B cell (primary cell): Measurements from ENCODE around the gene FSD1. TPM values are rescaled to one million over a fixed set of nuclear protein-coding genes. Genes with fewer than 3 reads are reported as not detected.

Source experiments
- ATAC-seq: fragments of 200-7000 bp; cut with Tn5 transposase; one replicate; pipeline ENCODE4 v1.10.0; 2021; ENCODE audit warnings: low read depth, mild to moderate bottlenecking, moderate number of reproducible peaks, moderate library complexity
- CTCF ChIA-PET: fragments of 350-600 bp; sonication (Branson Sonifier 250); formaldehyde crosslinking; loops from one replicate; lab custom pipeline; 2021; ENCODE audit warnings: antibody characterized with exemption, inconsistent platforms; lab: Charles Lee
- POLR2A ChIA-PET: fragments of 350-600 bp; sonication (Branson Sonifier 250); formaldehyde crosslinking; loops from one replicate; lab custom pipeline; 2021; ENCODE audit warnings: antibody characterized with exemption; lab: Charles Lee
- DNase-seq: peaks from one replicate; pipeline ENCODE4 v3.0.0; 2013
- H2AFZ ChIP-seq: 2 replicates; pipeline ENCODE4 v1.6.1; 2012; ENCODE audit warnings: mild to moderate bottlenecking, low read depth, low read length; ENCODE audit not compliant: insufficient read depth, poor library complexity, severe bottlenecking
- H3K27ac ChIP-seq, 2 donors: 1 replicate in 1 of 2; 2 replicates in 1 of 2; pipeline ENCODE4 v1.5.1; 2012 to 2013; ENCODE audit warnings: low read length in 2 of 2, mild to moderate bottlenecking in 2 of 2, moderate library complexity in 1 of 2
- H3K27me3 ChIP-seq, 4 experiments: fragments of 200-600 bp in 1 of 4; sonication (generic) in 1 of 4; replicated peaks in 1 of 4; 1 replicate in 2 of 4; 2 replicates in 2 of 4; pipeline versions ENCODE4 v1.6.1 to v1.7.0; 2013 to 2016; ENCODE audit warnings: low read length in 3 of 4, mild to moderate bottlenecking in 2 of 4, mixed read lengths in 1 of 4, moderate library complexity in 1 of 4; ENCODE audit not compliant: insufficient read depth in 4 of 4, control insufficient read depth in 3 of 4; ENCODE audit errors: control extremely low read depth in 1 of 4
- H3K36me3 ChIP-seq, 2 experiments: replicated peaks in 1 of 2; 1 replicate in 1 of 2; 2 replicates in 1 of 2; pipeline versions ENCODE4 v1.6.1 to v1.7.1; 2013; ENCODE audit warnings: low read length in 1 of 2; ENCODE audit not compliant: insufficient read depth in 2 of 2, control insufficient read depth in 1 of 2; ENCODE audit errors: control extremely low read depth in 1 of 2, extremely low read depth in 1 of 2
- H3K4me1 ChIP-seq, 2 donors: fragments of 200-600 bp in 1 of 2; sonication (generic) in 1 of 2; 1 replicate in 1 of 2; 2 replicates in 1 of 2; pipeline versions ENCODE4 v1.5.1 to v1.6.1; 2013 to 2017; ENCODE audit warnings: low read length in 2 of 2; ENCODE audit not compliant: control insufficient read depth in 2 of 2, insufficient read depth in 2 of 2
- H3K4me2 ChIP-seq: replicated peaks from 2 replicates; pipeline ENCODE3; 2012; ENCODE audit warnings: mild to moderate bottlenecking, low read depth, low read length; ENCODE audit not compliant: poor library complexity, severe bottlenecking
- H3K4me3 ChIP-seq, 5 experiments: fragments of 200-600 bp in 1 of 5; sonication (generic) in 1 of 5; 1 replicate in 3 of 5; 2 replicates in 2 of 5; pipeline versions ENCODE4 v1.5.1 to v1.7.0; 2011 to 2016; ENCODE audit warnings: low read length in 4 of 5, mild to moderate bottlenecking in 4 of 5, low read depth in 2 of 5, control low read depth in 1 of 5, moderate library complexity in 1 of 5; ENCODE audit not compliant: insufficient read depth in 1 of 5; ENCODE audit errors: control extremely low read depth in 1 of 5, extremely low read depth in 1 of 5
- H3K79me2 ChIP-seq: fragments of 200-600 bp; sonication (generic); one replicate; pipeline ENCODE4 v1.6.0; 2016; ENCODE audit warnings: low read length; ENCODE audit not compliant: control insufficient read depth, insufficient read depth
- H3K9ac ChIP-seq: fragments of 200-600 bp; sonication (generic); 2 replicates; pipeline ENCODE4 v1.6.1; 2017; ENCODE audit warnings: mild to moderate bottlenecking, low read length, moderate library complexity
- H3K9me3 ChIP-seq, 3 donors: one replicate each; pipeline versions ENCODE4 v1.6.1 to v1.7.1; 2013; ENCODE audit warnings: low read length in 2 of 3; ENCODE audit not compliant: control insufficient read depth in 2 of 3, insufficient read depth in 1 of 3; ENCODE audit errors: control extremely low read depth in 1 of 3
- H4K20me1 ChIP-seq: 2 replicates; pipeline ENCODE4 v1.6.0; 2012; ENCODE audit warnings: mild to moderate bottlenecking, low read length; ENCODE audit not compliant: insufficient read depth, control insufficient read depth, poor library complexity, severe bottlenecking
- H3K27ac Mint-ChIP-seq: one replicate; pipeline ENCODE4 v1.8.0; 2021; ENCODE audit warnings: mixed read lengths
- H3K27me3 Mint-ChIP-seq: one replicate; pipeline ENCODE4 v1.8.0; 2021; ENCODE audit warnings: mixed read lengths
- H3K4me1 Mint-ChIP-seq: one replicate; pipeline ENCODE4 v1.8.0; 2021; ENCODE audit warnings: mixed read lengths
- H3K4me3 Mint-ChIP-seq: one replicate; pipeline ENCODE4 v1.8.0; 2021; ENCODE audit warnings: mixed read lengths
- H3K9me3 Mint-ChIP-seq: one replicate; pipeline ENCODE4 v1.8.0; 2022; ENCODE audit warnings: mixed read lengths; ENCODE audit not compliant: insufficient read depth
- CTCF ChIP-seq: fragments of 200-600 bp; IDR thresholded peaks from one replicate; pipeline ENCODE4 v1.8.0; 2022; ENCODE audit warnings: antibody characterized with exemption, mild to moderate bottlenecking
- EZH2 ChIP-seq: IDR thresholded peaks from 2 replicates; pipeline ENCODE4 v1.6.1; 2012; ENCODE audit warnings: borderline replicate concordance, low read depth, mild to moderate bottlenecking, moderate library complexity, low read length; ENCODE audit not compliant: insufficient read depth, poor library complexity, severe bottlenecking
- WGBS: methylation state at CpG from one replicate; pipeline ENCODE4 v1.1.5; 2013; ENCODE audit warnings: missing lambda C conversion rate; ENCODE audit not compliant: insufficient coverage; 5-methylcytosine and 5-hydroxymethylcytosine counted together
- intact Hi-C: fragments of 100-400 bp; cut with micrococcal nuclease; formaldehyde crosslinking; loops from one replicate; pipeline ENCODE4 v1.10.0; 2022
- polyA plus RNA-seq: library from polyadenylated mRNA; depleted of rRNA; stranded (reverse); fragments of >200 nt; gene quantifications from 2 replicates; pipeline ENCODE4 v1.2.3, GENCODE V29; 2012
- total RNA-seq, 2 donors: library from RNA; stranded (reverse); fragments of 120-200 nt in 1 of 2; gene quantifications; 1 replicate in 1 of 2; 2 replicates in 1 of 2; pipeline versions ENCODE4 v1.2.3 to v1.2.4, GENCODE V29; 2013 to 2022

Gene FSD1
- total and polyA plus RNA-seq, 2 donors (not counting 1 experiment from before 2014, with no cell fraction given), result 2.7 to 2.8 TPM

- intact Hi-C loops, result loop anchor here (2.0 kb wide), 1 partner anchor 16 kb away; no protein-coding TSS in a partner anchor
- ChIA-PET CTCF (interaction anchor here (0.9 to 1.9 kb wide), 6 partner anchors 10 to 109 kb away, joined by 3 to 5 read pairs (median 4); partner anchors contain the start of gene SH3GL1), POLR2A (interaction anchor here (0.5 to 1.4 kb wide), 4 partner anchors 10 to 124 kb away, joined by 3 read pairs; partner anchors contain the start of gene SH3GL1)
- Histone ChIP-seq H3K9ac (no peak overlapping the region), H3K4me1 (peaks cover under 1 to 7% of the 10 kb centered on the region in 2 donors), H2AFZ (no peak overlapping the region), H3K36me3 (peaks cover 0 to 61% of the 10 kb centered on the region in 2 experiments), H3K4me2 (no peak overlapping the region), H3K9me3 (no peaks in the 10 kb centered on the region), H3K27me3 (no peaks in the 10 kb centered on the region), H4K20me1 (no peaks in the 10 kb centered on the region), H3K79me2 (no peaks in the 10 kb centered on the region), H3K4me3 (no peak overlapping the region), H3K27ac (no peak overlapping the region)
- Mint-ChIP-seq H3K9me3 (no peaks in the 10 kb centered on the region), H3K27me3 (no peaks in the 10 kb centered on the region), H3K4me1 (peaks cover 5% of the 10 kb centered on the region), H3K27ac (no peak overlapping the region), H3K4me3 (no peak overlapping the region)
- TF ChIP-seq EZH2, result no peak
- DNase-seq (peak; percentile 48), ATAC-seq (no peak)
- 90% methylated on average over 22 of the region's 22 CpGs for WGBS
Observed at GRCh38 chr19:4362831-4363545, 58.6 kb downstream of the FSD1 start.

GRCh38 chr19:4363571-4364304 lies 59.3 kb downstream of the FSD1 start:
- Histone ChIP-seq H3K27ac (no peak overlapping the region), H3K79me2 (no peaks in the 10 kb centered on the region), H3K4me2 (no peak overlapping the region), H3K9ac (no peak overlapping the region), H3K4me1 (peaks cover 8 to 15% of the 10 kb centered on the region in 2 donors), H4K20me1 (no peaks in the 10 kb centered on the region), H3K27me3 (no peaks in the 10 kb centered on the region), H3K4me3 (no peak overlapping the region), H3K9me3 (no peaks in the 10 kb centered on the region), H3K36me3 (peaks cover 0 to 59% of the 10 kb centered on the region in 2 experiments), H2AFZ (no peak overlapping the region)
- intact Hi-C loops, result loop anchor here (2.0 kb wide), 1 partner anchor 15 kb away; no protein-coding TSS in a partner anchor
- ATAC-seq (no peak), DNase-seq (no peak)
- Mint-ChIP-seq H3K9me3 (no peaks in the 10 kb centered on the region), H3K27ac (no peak overlapping the region), H3K27me3 (no peaks in the 10 kb centered on the region), H3K4me3 (no peak overlapping the region), H3K4me1 (peaks cover 13% of the 10 kb centered on the region)
- TF ChIP-seq EZH2 (no peak), CTCF (no peak)
- 96% methylated on average over 26 of the region's 26 CpGs for WGBS
- POLR2A ChIA-PET, result interaction anchor here (0.5 to 1.4 kb wide), 4 partner anchors 11 to 124 kb away, joined by 3 read pairs; partner anchors contain the start of gene SH3GL1
- CTCF ChIA-PET, result interaction anchor here (0.8 to 1.9 kb wide), 7 partner anchors 11 to 108 kb away, joined by 3 to 5 read pairs (median 4); partner anchors contain the start of gene SH3GL1
